Keratinocyte (primary cell): ENCODE results near the gene BBX. TPM values are rescaled to one million over a fixed set of nuclear protein-coding genes. Genes with fewer than 3 reads are reported as not detected.

Experiments
- DNase-seq: peaks from one replicate; pipeline ENCODE4 v3.0.0-alpha.2; 2011; ENCODE audit warnings: low read depth, missing footprints, low spot score
- FAIRE-seq: peaks from 2 replicates; lab custom pipeline; 2011; peaks lifted over from hg19 to GRCh38; lab: Jason Lieb, UNC
- H2AFZ ChIP-seq: 2 replicates; pipeline ENCODE4 v1.6.0; 2012; ENCODE audit warnings: low read length, control low read depth, inconsistent platforms; ENCODE audit not compliant: control insufficient read depth
- H3K27ac ChIP-seq: 2 replicates; pipeline ENCODE4 v1.5.1; 2011; ENCODE audit warnings: low read length; ENCODE audit not compliant: control insufficient read depth, insufficient read depth
- H3K27me3 ChIP-seq: 3 replicates; pipeline ENCODE4 v1.6.0; 2011; ENCODE audit warnings: low read length; ENCODE audit not compliant: control insufficient read depth, insufficient read depth; ENCODE audit errors: extremely low read depth
- H3K36me3 ChIP-seq, 2 experiments: 2 replicates in 1 of 2; 3 replicates in 1 of 2; pipeline ENCODE4 v1.5.1; 2011; ENCODE audit warnings: low read length in 2 of 2, mild to moderate bottlenecking in 1 of 2; ENCODE audit not compliant: control insufficient read depth in 2 of 2, insufficient read depth in 2 of 2; ENCODE audit errors: extremely low read depth in 1 of 2
- H3K4me1 ChIP-seq: 3 replicates; pipeline ENCODE4 v1.5.1; 2011; ENCODE audit warnings: low read length; ENCODE audit not compliant: control insufficient read depth, insufficient read depth; ENCODE audit errors: extremely low read depth
- H3K4me2 ChIP-seq: 3 replicates; pipeline ENCODE4 v1.6.0; 2011; ENCODE audit warnings: low read depth, low read length; ENCODE audit not compliant: control insufficient read depth, insufficient read depth; ENCODE audit errors: extremely low read depth
- H3K4me3 ChIP-seq, 3 experiments: fragments of 200-600 bp in 1 of 3; sonication (generic) in 1 of 3; 2 replicates in 2 of 3; 3 replicates in 1 of 3; pipeline ENCODE4 v1.5.1; 2011 to 2016; ENCODE audit warnings: low read length in 3 of 3, mild to moderate bottlenecking in 3 of 3, control low read depth in 2 of 3, inconsistent platforms in 1 of 3, low read depth in 1 of 3, mixed read lengths in 1 of 3, mixed run types in 1 of 3, moderate library complexity in 1 of 3; ENCODE audit not compliant: control insufficient read depth in 2 of 3, insufficient read depth in 2 of 3; ENCODE audit errors: extremely low read depth in 1 of 3
- H3K79me2 ChIP-seq: 2 replicates; pipeline ENCODE4 v1.6.0; 2012; ENCODE audit warnings: low read length; ENCODE audit not compliant: control insufficient read depth, insufficient read depth
- H3K9ac ChIP-seq: 3 replicates; pipeline ENCODE4 v1.6.0; 2011; ENCODE audit warnings: low read length; ENCODE audit not compliant: control insufficient read depth, insufficient read depth; ENCODE audit errors: extremely low read depth
- H3K9me1 ChIP-seq: 3 replicates; pipeline ENCODE4 v1.6.0; 2011; ENCODE audit warnings: low read length; ENCODE audit not compliant: control insufficient read depth, insufficient read depth; ENCODE audit errors: extremely low read depth
- H3K9me3 ChIP-seq: 2 replicates; pipeline ENCODE4 v1.5.1; 2012; ENCODE audit warnings: low read depth, low read length; ENCODE audit not compliant: control insufficient read depth
- H4K20me1 ChIP-seq: 3 replicates; pipeline ENCODE4 v1.6.0; 2011; ENCODE audit warnings: low read length; ENCODE audit not compliant: control insufficient read depth, insufficient read depth; ENCODE audit errors: extremely low read depth
- CTCF ChIP-seq, 3 experiments: IDR thresholded peaks in 1 of 3; conservative IDR thresholded peaks in 1 of 3; optimal IDR thresholded peaks in 1 of 3; 2 replicates in 2 of 3; 3 replicates in 1 of 3; pipeline versions ENCODE3 to v1.5.1; 2011; ENCODE audit warnings: low read length in 3 of 3, mild to moderate bottlenecking in 3 of 3, moderate library complexity in 2 of 3, control low read depth in 1 of 3, inconsistent platforms in 1 of 3; ENCODE audit not compliant: insufficient read depth in 2 of 3; ENCODE audit errors: extremely low read depth in 1 of 3
- EZH2 ChIP-seq: IDR thresholded peaks from one replicate; pipeline ENCODE4 v1.6.1; 2012; ENCODE audit warnings: inconsistent platforms, mild to moderate bottlenecking, low read length, moderate library complexity
- dilution Hi-C: fragments of 300-500 bp; cut with MboI; formaldehyde crosslinking; loops from one replicate; pipeline ENCODE4 v1.7.0; 2020; ENCODE audit warnings: low sequenced_read_pairs; ENCODE audit not compliant: extremely low pct_ligation_motif_present
- polyA plus RNA-seq, 5 experiments: library from polyadenylated mRNA; depleted of rRNA in 3 of 5; stranded (reverse) in 3 of 5; stranded (forward) in 1 of 5; unstranded in 1 of 5; fragments of >200 nt; gene quantifications; 1 replicate in 1 of 5; 2 replicates in 3 of 5; 3 replicates in 1 of 5; pipeline versions ENCODE4 v1.2.1 to v1.2.3, GENCODE V29; 2011 to 2012; ENCODE audit warnings: missing spikeins in 2 of 5, low read depth in 1 of 5, low replicate concordance in 1 of 5

BBX gene
- polyA plus RNA-seq, 1 donor (not counting 4 experiments of a cell fraction or from before 2014, with no cell fraction given), result 43.4 TPM

- Histone ChIP-seq H3K9me1 (no peaks in the 10 kb centered on the region), H3K4me3 (no peak overlapping the region), H3K9ac (no peak overlapping the region), H3K27ac (no peak overlapping the region), H3K4me1 (no peaks in the 10 kb centered on the region), H3K9me3 (no peaks in the 10 kb centered on the region), H3K36me3 (peaks cover 0 to 8% of the 10 kb centered on the region in 2 experiments), H3K79me2 (no peaks in the 10 kb centered on the region), H3K27me3 (no peaks in the 10 kb centered on the region), H3K4me2 (no peak overlapping the region), H2AFZ (no peak overlapping the region), H4K20me1 (no peaks in the 10 kb centered on the region)
- DNase-seq (no peak), FAIRE-seq (no peak)
- TF ChIP-seq EZH2 (no peak), CTCF (optimal IDR thresholded peaks at IDR 0.05 in 1 of 3, IDR thresholded peaks at IDR 0.05 in 1 of 3, conservative IDR thresholded peaks at IDR 0.05 in 1 of 3; ENCODE audit: extremely low read depth in 1 of 3, insufficient read depth in 2 of 3, low read length in 3 of 3) (no peak)
- dilution Hi-C loops, result no loop called here
Measured at GRCh38 chr3:107810171-107811071, 287.7 kb downstream of the BBX start.

- Histone ChIP-seq H3K4me1 (no peaks in the 10 kb centered on the region), H3K36me3 (peaks cover 0 to 4% of the 10 kb centered on the region in 2 experiments), H3K27ac (no peak overlapping the region), H3K9me1 (no peaks in the 10 kb centered on the region), H2AFZ (no peak overlapping the region), H3K27me3 (peaks cover 4% of the 10 kb centered on the region), H3K9me3 (no peaks in the 10 kb centered on the region), H3K79me2 (no peaks in the 10 kb centered on the region), H3K9ac (no peak overlapping the region), H3K4me3 (no peak overlapping the region), H3K4me2 (no peak overlapping the region), H4K20me1 (no peaks in the 10 kb centered on the region)
- no peak for FAIRE-seq
- no peak for DNase-seq
- TF ChIP-seq CTCF (optimal IDR thresholded peaks at IDR 0.05 in 1 of 3, IDR thresholded peaks at IDR 0.05 in 1 of 3, conservative IDR thresholded peaks at IDR 0.05 in 1 of 3; ENCODE audit: extremely low read depth in 1 of 3, insufficient read depth in 2 of 3, low read length in 3 of 3), result no peak
- no peak for TF ChIP-seq EZH2
- dilution Hi-C loops, result no loop called here
Measured at GRCh38 chr3:107813026-107813425, 290.3 kb downstream of the BBX start.
